Adrenal gland (tissue), 12 donors: ENCODE measurements around the gene EML1. TPM values are rescaled to one million over a fixed set of nuclear protein-coding genes. Genes with fewer than 3 reads are reported as not detected.

Experiments used
- DNase-seq, 7 donors: peaks; one replicate each; pipeline ENCODE4 v3.0.0-alpha.2; 2019 to 2020
- H3K27ac ChIP-seq, 5 donors: fragments of 200-600 bp; sonication (generic) in 4 of 5; 1 replicate in 3 of 5; 2 replicates in 2 of 5; pipeline versions ENCODE4 v1.5.1 to v1.8.0; 2016 to 2020; ENCODE audit warnings: mild to moderate bottlenecking in 1 of 5
- H3K27me3 ChIP-seq: fragments of 200-600 bp; 2 replicates; pipeline ENCODE4 v1.8.0; 2021
- H3K36me3 ChIP-seq, 2 donors: fragments of 200-600 bp; replicated peaks in 1 of 2; 1 replicate in 1 of 2; 2 replicates in 1 of 2; pipeline versions ENCODE4 v1.5.1 to v1.8.0; 2018 to 2022
- H3K4me1 ChIP-seq, 2 donors: fragments of 200-600 bp; replicated peaks in 1 of 2; 1 replicate in 1 of 2; 2 replicates in 1 of 2; pipeline versions ENCODE4 v1.5.1 to v1.8.0; 2018 to 2021
- H3K4me3 ChIP-seq, 4 donors: fragments of 200-600 bp; sonication (generic) in 3 of 4; one replicate each; pipeline ENCODE4 v1.5.1; 2016 to 2018
- H3K9me3 ChIP-seq, 3 donors: fragments of 200-600 bp; sonication (generic) in 1 of 3; replicated peaks in 1 of 3; 1 replicate in 2 of 3; 2 replicates in 1 of 3; pipeline versions ENCODE4 v1.5.1 to v1.8.0; 2016 to 2021
- CTCF ChIP-seq, 6 experiments: fragments of 450-650 bp in 4 of 6; fragments of 200-600 bp in 2 of 6; sonication (generic) in 1 of 6; IDR thresholded peaks; 1 replicate in 5 of 6; 2 replicates in 1 of 6; pipeline versions ENCODE4 v1.5.1 to v1.8.0; 2016 to 2021; ENCODE audit warnings: antibody characterized with exemption in 6 of 6, mild to moderate bottlenecking in 2 of 6, moderate library complexity in 1 of 6
- POLR2A ChIP-seq, 2 donors: fragments of 450-650 bp; IDR thresholded peaks; one replicate each; pipeline ENCODE4 v1.6.1; 2017; ENCODE audit warnings: antibody characterized with exemption in 2 of 2, mild to moderate bottlenecking in 2 of 2, moderate library complexity in 1 of 2
- whole genome bisulfite sequencing, 4 donors: extraction: QIAGEN DNeasy Blood & Tissue Kit in 2 of 4; methylation state at CpG; one replicate each; pipeline versions ENCODE4 v1.1.5 to v1.1.7; 2013 to 2017; 5-methylcytosine and 5-hydroxymethylcytosine counted together
- intact Hi-C, 2 donors: fragments of 100-400 bp; cut with DNase I; formaldehyde crosslinking; loops; one replicate each; pipeline versions ENCODE4 v1.14.1 to v1.15.0; 2022 to 2023
- polyA plus RNA-seq, 3 donors: library from polyadenylated mRNA; stranded (reverse); fragments of 200-250 nt in 2 of 3; fragments of 350-450 nt in 1 of 3; fragmentation: Illumina TruSeq in 1 of 3; extraction: RNeasy Lipid Tissue Mini Kit (QIAGEN cat#74804) in 1 of 3; gene quantifications; one replicate each; pipeline ENCODE4 v1.2.3, GENCODE V29; 2013 to 2014
- total RNA-seq, 9 donors: library from RNA; depleted of rRNA in 4 of 9; stranded (reverse); fragments of >200 nt in 4 of 9; fragments of 120-200 nt in 1 of 9; fragmentation: NEBNext Ultra II Directional in 1 of 9; extraction: Animal tissue kit (Norgen Biotek cat#: 25700) in 1 of 9; gene quantifications; one replicate each; pipeline versions ENCODE4 v1.1.0 to v1.2.4, GENCODE V29; 2013 to 2023
- donor health status: healthy with polysubstance abuse.
- donor health status: Bipolar disorder and iron deficiency.
- donor health status: DM: yes; HTN: yes; CAD: no.
- donor health status: DM: no; HTN: no; CAD: no.
- donor health status: DM: no; HTN: no; CAD: no.
- donor health status: DM: yes; HTN: yes; CAD: no.

EML1 gene
- total and polyA plus RNA-seq, 12 donors: 5.5 to 59.5 (median 16.2) TPM

GRCh38 chr14:99878563-99878962 lies 85.3 kb downstream of the EML1 start:
- TF ChIP-seq POLR2A (IDR thresholded peaks at IDR 0.05): no peak
- TF ChIP-seq CTCF (IDR thresholded peaks at IDR 0.05): no peak
- no peak overlapping the region for H3K27ac ChIP-seq
- WGBS, 4 donors: 90 to 93% (median 91%) methylated on average over 5 to 6 of the region's 6 CpGs
- no peaks in the 10 kb centered on the region for H3K9me3 ChIP-seq
- no peak overlapping the region for H3K4me3 ChIP-seq
- H3K4me1 ChIP-seq: peaks cover 0 to 8% of the 10 kb centered on the region in 2 donors
- H3K27me3 ChIP-seq: no peaks in the 10 kb centered on the region
- no peak for DNase-seq
- intact Hi-C loops: no loop called here
- no peaks in the 10 kb centered on the region for H3K36me3 ChIP-seq

GRCh38 chr14:99879401-99880295 lies 86.4 kb downstream of the EML1 start:
- H3K4me3 ChIP-seq: no peak overlapping the region
- 67 to 70% (median 70%) methylated on average over 5 of the region's 5 CpGs for WGBS, 4 donors
- no peaks in the 10 kb centered on the region for H3K9me3 ChIP-seq
- no peaks in the 10 kb centered on the region for H3K36me3 ChIP-seq
- no peak for DNase-seq
- H3K4me1 ChIP-seq: peaks cover 0 to 8% of the 10 kb centered on the region in 2 donors
- H3K27me3 ChIP-seq: no peaks in the 10 kb centered on the region
- intact Hi-C loops: loop anchor here in 1 of 2 donors (5.0 kb wide), 1 partner anchor 197 kb away; the partner anchor contains the start of gene CYP46A1
- no peak overlapping the region for H3K27ac ChIP-seq
- no peak for TF ChIP-seq CTCF (IDR thresholded peaks at IDR 0.05)
- no peak for TF ChIP-seq POLR2A (IDR thresholded peaks at IDR 0.05)

- intact Hi-C loops: loop anchor here in 1 of 2 donors (5.0 kb wide), 1 partner anchor 199 kb away; the partner anchor contains the start of gene CYP46A1
- Histone ChIP-seq H3K27ac (no peak overlapping the region), H3K9me3 (no peaks in the 10 kb centered on the region), H3K4me3 (no peak overlapping the region), H3K36me3 (no peaks in the 10 kb centered on the region), H3K27me3 (no peaks in the 10 kb centered on the region), H3K4me1 (peaks cover 0 to 8% of the 10 kb centered on the region in 2 donors)
- WGBS, 4 donors: 87 to 91% (median 89%) methylated on average over 13 of the region's 13 CpGs
- DNase-seq: no peak
- TF ChIP-seq CTCF (IDR thresholded peaks at IDR 0.05): no peak
- TF ChIP-seq POLR2A (IDR thresholded peaks at IDR 0.05): no peak
Observed at GRCh38 chr14:99880651-99881420, 87.6 kb downstream of the EML1 start.
